ENCODE measurements around the gene ATP11A. TPM values are rescaled to one million over a fixed set of nuclear protein-coding genes. Genes with fewer than 3 reads are reported as not detected.
A peak's percentile ranks its signal among the peaks of the same experiment; 100 is the strongest.

ATP11A gene
- total and polyA plus RNA-seq, 9 of the 15 experiments (the other 6 are each of a cell fraction or from before 2014, with no cell fraction given): 0.38 to 34.2 (median 4.2) TPM

DNA sequence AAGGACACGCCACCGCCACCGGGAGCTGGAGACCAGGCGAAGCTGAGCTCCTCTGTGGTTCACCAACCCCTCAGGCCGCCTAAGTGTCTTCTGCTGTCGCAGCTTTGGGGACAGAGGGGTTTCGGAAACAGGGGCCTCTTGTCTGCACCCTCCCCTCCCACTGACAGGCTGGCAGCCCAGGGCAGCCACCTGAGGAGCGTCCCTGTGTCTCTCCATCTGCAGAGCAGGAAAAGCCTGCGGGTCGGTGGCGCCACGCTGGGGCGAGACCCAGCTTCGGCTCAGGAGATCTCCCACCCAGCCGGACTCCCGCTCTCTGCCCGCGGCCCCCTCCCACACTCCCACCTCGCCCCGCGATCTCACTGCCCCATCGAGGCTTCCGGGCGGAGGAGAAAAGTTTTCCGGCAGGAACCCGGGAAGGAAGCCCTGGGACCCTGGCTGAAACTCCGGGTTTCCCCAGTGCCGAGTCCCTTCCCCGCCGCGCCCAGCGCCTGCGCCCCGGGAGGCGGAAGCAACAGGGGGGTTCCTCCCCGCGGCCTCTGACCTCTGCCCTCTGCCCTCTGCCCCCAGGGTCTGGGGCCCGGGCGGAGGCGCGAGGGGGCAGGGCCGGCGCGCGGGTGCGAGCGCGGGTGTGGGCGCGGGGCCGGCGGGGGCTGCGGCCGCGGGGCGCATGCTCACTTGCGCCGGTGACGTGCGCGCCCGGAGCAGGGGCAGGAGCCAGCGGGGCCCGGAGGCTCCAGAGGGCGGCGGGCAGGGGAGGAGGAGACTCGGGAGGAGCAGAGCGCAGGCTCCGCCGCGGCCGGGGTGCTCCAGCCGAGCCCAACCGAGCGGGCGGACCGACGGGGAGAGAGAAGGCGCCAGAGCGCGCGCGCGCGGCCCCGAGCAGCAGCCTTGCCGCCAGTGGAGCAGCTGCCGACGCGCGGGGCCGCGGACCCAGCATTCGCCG lies at the start of gene ATP11A (continued):
- TF ChIP-seq NCOA6 (IDR thresholded peaks at IDR 0.05): no peak
- TF ChIP-seq RFX1 (IDR thresholded peaks at IDR 0.05): no peak
- no peak; the same call in 1 of the 2 replicates for TF ChIP-seq ZNF24 (IDR thresholded peaks at IDR 0.05)
- no peak for TF ChIP-seq MED1 (CRISPR knock-in tag; IDR thresholded peaks at IDR 0.05; ENCODE audit: borderline replicate concordance)
- peak; percentile 72 for TF ChIP-seq POLR2A (conservative IDR thresholded peaks at IDR 0.05)
- TF ChIP-seq NELFE (IDR thresholded peaks at IDR 0.05; ENCODE audit: insufficient read depth, insufficient read length): no peak
- TF ChIP-seq HNRNPLL (IDR thresholded peaks at IDR 0.05; ENCODE audit: low read depth, low read length, poor library complexity, severe bottlenecking): peak; percentile 56
- no peak for TF ChIP-seq RAD21 (CRISPR knock-in tag; conservative IDR thresholded peaks at IDR 0.05 in 1 of 2, IDR thresholded peaks at IDR 0.05 in 1 of 2)
- TF ChIP-seq ZNF253 (CRISPR knock-in tag; conservative IDR thresholded peaks at IDR 0.05): no peak
- no peak for TF ChIP-seq ZNF445 (CRISPR knock-in tag; IDR thresholded peaks at IDR 0.05; ENCODE audit: low read depth)
- no peak for TF ChIP-seq IFI16 (CRISPR knock-in tag; IDR thresholded peaks at IDR 0.05)
- peak; percentile 27 to 76 for TF ChIP-seq E2F6 (IDR thresholded peaks at IDR 0.05; ENCODE audit: borderline replicate concordance in 1 of 2, extremely low read depth in 1 of 2, insufficient read depth in 1 of 2, insufficient read length in 1 of 2, low read depth in 1 of 2, low read length in 1 of 2, poor library complexity in 1 of 2, severe bottlenecking in 1 of 2)
- no peak for TF ChIP-seq ATF3 (IDR thresholded peaks at IDR 0.05)
- TF ChIP-seq ATF3 (CRISPR knock-in tag; conservative IDR thresholded peaks at IDR 0.05): no peak
- TF ChIP-seq KLF16 (IDR thresholded peaks at IDR 0.05): no peak
- peak; percentile 61 for TF ChIP-seq TAF1 (IDR thresholded peaks at IDR 0.05; ENCODE audit: control insufficient read depth, extremely low read depth, insufficient read depth, low read length, severe bottlenecking)
- no peak for TF ChIP-seq BACH1 (tag; IDR thresholded peaks at IDR 0.05)
- peak; percentile 46; the same call in 1 of the 2 replicates for TF ChIP-seq ATF7 (IDR thresholded peaks at IDR 0.05)
- TF ChIP-seq ZNF263 (CRISPR knock-in tag; IDR thresholded peaks at IDR 0.05; ENCODE audit: borderline replicate concordance): peak; percentile 98
- no peak for TF ChIP-seq MBD1 (CRISPR knock-in tag; IDR thresholded peaks at IDR 0.05)
- TF ChIP-seq RHOXF2B (CRISPR knock-in tag; conservative IDR thresholded peaks at IDR 0.05): no peak
- no peak for TF ChIP-seq PTBP1 (IDR thresholded peaks at IDR 0.05; ENCODE audit: low read depth, low read length)
- no peak for TF ChIP-seq ZNF436 (CRISPR knock-in tag; IDR thresholded peaks at IDR 0.05)
- no peak for TF ChIP-seq MXD1 (CRISPR knock-in tag; IDR thresholded peaks at IDR 0.05; ENCODE audit: borderline replicate concordance, poor library complexity, severe bottlenecking)
